Fibroblast of the aortic adventitia (primary cell): Measurements from ENCODE around the gene GART. TPM values are rescaled to one million over a fixed set of nuclear protein-coding genes. Genes with fewer than 3 reads are reported as not detected.

Source experiments
- DNase-seq: peaks from one replicate; pipeline ENCODE4 v3.0.0-alpha.2; 2010; ENCODE audit warnings: low read depth
- H3K4me3 ChIP-seq: 2 replicates; pipeline ENCODE4 v1.5.1; 2011; ENCODE audit warnings: low read depth, mild to moderate bottlenecking, control low read depth, low read length, moderate library complexity
- total RNA-seq: library from RNA; depleted of rRNA; stranded (reverse); fragments of >200 nt; gene quantifications from 2 replicates; pipeline ENCODE4 v1.2.3, GENCODE V29; 2012; ENCODE audit warnings: low replicate concordance
- TF ChIP-seq, protein P1 (sequence below): IDR thresholded peaks from 2 replicates; pipeline ENCODE4 v1.5.1; 2011; ENCODE audit warnings: mild to moderate bottlenecking, low read length, control low read depth, inconsistent platforms; ENCODE audit not compliant: insufficient read depth

GART gene
- total RNA-seq, 1 donor = 104 TPM

GRCh38 chr21:33552999-33553598 lies 11.2 kb upstream of the GART start:
- H3K4me3 ChIP-seq = no peak overlapping the region
- DNase-seq = no peak
- TF ChIP-seq, protein P1, sequence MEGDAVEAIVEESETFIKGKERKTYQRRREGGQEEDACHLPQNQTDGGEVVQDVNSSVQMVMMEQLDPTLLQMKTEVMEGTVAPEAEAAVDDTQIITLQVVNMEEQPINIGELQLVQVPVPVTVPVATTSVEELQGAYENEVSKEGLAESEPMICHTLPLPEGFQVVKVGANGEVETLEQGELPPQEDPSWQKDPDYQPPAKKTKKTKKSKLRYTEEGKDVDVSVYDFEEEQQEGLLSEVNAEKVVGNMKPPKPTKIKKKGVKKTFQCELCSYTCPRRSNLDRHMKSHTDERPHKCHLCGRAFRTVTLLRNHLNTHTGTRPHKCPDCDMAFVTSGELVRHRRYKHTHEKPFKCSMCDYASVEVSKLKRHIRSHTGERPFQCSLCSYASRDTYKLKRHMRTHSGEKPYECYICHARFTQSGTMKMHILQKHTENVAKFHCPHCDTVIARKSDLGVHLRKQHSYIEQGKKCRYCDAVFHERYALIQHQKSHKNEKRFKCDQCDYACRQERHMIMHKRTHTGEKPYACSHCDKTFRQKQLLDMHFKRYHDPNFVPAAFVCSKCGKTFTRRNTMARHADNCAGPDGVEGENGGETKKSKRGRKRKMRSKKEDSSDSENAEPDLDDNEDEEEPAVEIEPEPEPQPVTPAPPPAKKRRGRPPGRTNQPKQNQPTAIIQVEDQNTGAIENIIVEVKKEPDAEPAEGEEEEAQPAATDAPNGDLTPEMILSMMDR = no peak

DNA sequence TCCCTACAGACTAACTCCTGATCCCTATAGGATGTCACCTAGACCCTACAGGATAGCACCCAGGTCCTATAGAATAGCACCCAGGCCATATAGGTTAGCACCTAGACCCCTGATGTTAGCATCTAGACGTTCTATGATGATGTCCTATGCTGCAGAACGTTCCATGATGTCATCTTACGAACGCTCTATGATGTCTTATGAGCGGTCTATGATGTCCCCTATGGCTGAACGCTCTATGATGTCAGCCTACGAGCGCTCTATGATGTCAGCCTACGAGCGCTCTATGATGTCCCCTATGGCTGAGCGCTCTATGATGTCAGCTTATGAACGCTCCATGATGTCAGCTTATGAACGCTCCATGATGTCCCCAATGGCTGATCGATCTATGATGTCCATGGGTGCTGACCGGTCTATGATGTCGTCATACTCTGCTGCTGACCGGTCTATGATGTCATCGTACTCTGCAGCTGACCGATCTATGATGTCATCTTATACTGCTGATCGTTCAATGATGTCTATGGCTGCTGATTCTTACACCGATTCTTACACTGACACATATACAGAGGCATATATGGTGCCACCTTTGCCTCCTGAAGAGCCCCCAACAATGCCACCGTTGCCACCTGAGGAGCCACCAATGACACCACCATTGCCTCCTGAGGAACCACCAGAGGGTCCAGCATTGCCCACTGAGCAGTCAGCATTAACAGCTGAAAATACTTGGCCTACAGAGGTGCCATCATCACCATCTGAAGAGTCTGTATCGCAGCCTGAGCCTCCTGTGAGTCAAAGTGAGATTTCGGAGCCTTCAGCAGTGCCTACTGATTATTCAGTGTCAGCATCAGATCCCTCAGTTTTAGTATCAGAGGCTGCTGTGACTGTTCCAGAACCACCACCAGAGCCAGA lies 10.4 kb upstream of the GART start:
- TF ChIP-seq, protein P1 = no peak
- H3K4me3 ChIP-seq = no peak overlapping the region
- no peak for DNase-seq

GRCh38 chr21:33551664-33552063 lies 9.7 kb upstream of the GART start:
- H3K4me3 ChIP-seq = no peak overlapping the region
- TF ChIP-seq, protein P1 = no peak
- DNase-seq = no peak

GRCh38 chr21:33550772-33551660 lies 9.1 kb upstream of the GART start:
- no peak for DNase-seq
- H3K4me3 ChIP-seq = no peak overlapping the region
- TF ChIP-seq, protein P1 = no peak

DNA sequence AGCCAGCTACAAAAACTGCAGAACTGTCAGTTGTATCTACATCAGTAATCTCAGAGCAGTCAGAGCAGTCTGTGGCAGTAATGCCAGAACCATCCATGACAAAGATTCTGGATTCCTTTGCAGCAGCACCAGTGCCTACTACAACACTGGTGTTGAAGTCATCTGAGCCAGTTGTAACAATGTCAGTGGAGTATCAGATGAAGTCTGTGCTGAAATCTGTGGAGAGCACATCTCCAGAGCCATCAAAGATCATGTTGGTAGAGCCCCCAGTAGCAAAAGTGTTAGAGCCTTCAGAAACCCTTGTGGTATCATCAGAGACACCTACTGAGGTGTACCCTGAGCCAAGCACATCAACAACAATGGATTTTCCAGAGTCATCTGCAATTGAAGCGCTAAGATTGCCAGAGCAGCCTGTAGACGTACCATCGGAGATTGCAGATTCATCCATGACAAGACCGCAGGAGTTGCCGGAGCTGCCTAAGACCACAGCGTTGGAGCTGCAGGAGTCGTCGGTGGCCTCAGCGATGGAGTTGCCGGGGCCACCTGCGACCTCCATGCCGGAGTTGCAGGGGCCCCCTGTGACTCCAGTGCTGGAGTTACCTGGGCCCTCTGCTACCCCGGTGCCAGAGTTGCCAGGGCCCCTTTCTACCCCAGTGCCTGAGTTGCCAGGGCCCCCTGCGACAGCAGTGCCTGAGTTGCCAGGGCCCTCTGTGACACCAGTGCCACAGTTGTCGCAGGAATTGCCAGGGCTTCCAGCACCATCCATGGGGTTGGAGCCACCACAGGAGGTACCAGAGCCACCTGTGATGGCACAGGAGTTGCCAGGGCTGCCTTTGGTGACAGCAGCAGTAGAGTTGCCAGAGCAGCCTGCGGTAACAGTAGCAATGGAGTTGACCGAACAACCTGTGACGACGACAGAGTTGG lies 8.2 kb upstream of the GART start:
- TF ChIP-seq, protein P1 = no peak
- DNase-seq = no peak
- no peak overlapping the region for H3K4me3 ChIP-seq

DNA sequence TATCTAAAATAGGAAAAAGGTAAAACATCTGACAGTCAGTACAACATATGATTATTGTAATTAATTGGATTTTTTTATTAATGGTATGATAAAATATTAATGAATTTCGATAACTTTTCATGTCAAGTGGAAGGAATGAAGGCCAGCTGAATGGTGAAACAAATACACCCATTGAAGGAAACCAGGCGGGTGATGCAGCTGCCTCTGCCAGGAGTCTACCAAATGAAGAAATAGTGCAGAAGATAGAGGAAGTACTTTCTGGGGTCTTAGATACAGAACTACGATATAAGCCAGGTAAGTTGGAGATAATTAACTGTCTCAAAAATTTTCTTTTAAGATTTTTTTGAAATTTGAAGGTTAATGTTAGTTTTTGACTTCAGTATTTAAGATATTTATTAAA lies 4.2 kb upstream of the GART start:
- TF ChIP-seq, protein P1 = no peak
- DNase-seq = no peak
- no peak overlapping the region for H3K4me3 ChIP-seq
